Measurements from ENCODE around the gene RIPOR3.

Gene RIPOR3

DNA sequence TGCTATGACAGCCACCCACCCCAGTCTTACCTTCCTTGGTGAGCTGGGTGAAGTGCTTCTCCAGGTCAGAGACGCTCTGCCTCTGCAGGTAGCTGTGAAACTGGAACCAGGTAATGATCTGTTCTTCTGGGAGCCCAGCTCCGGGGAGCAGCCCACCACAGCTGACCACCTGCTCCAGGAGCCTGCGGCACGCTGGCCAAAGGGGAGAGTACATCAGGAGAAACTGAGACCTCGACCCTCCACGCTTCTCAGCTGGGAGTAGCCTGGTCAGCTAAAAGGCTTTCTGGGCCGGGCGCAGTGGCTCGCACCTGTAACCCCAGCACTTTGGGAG is 98.4 kb downstream of the RIPOR3 start:
- FAIRE-seq: no peak

DNA sequence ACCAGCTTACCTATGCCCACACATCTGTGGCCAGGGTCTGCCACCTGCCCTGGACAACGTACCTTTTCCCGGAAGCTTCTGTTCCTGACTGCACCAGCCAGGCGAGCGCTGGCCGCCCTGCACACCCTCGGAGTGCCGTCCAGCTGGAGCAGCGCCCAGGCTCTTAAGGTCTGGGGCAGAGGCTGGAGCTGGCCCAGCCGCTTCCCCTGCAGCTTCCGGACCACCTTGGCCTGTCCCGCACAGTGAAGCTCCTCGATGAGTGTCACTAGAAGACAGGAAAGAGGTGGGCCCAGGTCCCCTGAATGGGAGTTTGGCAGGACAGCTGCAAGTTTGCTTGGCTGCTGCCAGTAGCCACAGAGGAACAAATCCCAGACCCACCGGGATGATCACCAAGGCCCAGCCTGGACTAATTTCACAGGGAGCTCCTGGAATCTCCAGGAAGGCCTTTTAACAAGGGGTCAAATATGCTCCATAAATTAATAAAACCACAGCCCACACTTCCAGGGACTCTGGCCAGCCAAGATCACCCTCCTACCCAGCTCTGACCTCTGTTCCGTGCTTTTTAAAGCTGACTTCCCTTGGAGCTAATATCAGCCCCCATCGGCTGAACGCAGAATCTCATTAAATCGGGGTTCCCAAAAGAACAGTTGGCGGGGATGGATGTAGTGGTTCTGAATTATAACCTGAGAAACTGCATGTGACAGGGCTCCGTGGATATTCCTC is 98.9 kb downstream of the RIPOR3 start:
- no peak for DNase-seq (ENCODE audit: insufficient read length, low spot score)

More for the DNA sequence above, 98.4 kb downstream of the RIPOR3 start:
- DNase-seq (ENCODE audit: insufficient read length, low spot score): no peak

DNA sequence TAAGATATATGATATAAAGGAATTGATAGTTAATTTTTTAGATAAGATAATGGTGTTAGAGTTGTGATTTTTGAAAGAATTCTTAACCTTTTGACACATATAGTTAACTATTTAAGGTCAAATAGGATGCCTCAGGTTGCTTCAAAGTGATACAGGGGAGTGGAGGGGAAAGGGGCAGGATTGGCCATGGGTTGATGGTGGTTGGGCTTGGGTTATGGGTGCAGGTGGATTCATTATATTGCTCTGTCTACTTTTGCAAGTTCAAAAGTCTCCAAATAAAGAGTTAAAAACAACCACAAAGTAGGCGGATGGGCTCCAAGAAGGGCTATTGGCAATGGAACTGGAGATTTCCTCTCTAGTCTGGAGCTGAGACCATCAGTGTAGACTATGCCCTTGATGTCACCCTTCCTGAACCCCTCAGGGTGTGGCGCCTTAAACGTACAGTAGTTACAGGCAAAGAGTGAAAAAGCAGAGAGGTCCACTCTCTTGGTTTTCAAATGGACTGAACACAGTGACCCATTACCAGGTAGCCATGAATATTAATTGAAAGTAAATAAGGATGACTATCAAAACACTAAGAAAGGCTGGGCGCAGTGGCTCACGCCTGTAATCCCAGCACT is 100.0 kb downstream of the RIPOR3 start:
- peak; percentile 16 for FAIRE-seq
- no peak for DNase-seq (ENCODE audit: insufficient read length, low spot score)

More for the DNA sequence above, 98.9 kb downstream of the RIPOR3 start:
- FAIRE-seq: peak; percentile 65

DNA sequence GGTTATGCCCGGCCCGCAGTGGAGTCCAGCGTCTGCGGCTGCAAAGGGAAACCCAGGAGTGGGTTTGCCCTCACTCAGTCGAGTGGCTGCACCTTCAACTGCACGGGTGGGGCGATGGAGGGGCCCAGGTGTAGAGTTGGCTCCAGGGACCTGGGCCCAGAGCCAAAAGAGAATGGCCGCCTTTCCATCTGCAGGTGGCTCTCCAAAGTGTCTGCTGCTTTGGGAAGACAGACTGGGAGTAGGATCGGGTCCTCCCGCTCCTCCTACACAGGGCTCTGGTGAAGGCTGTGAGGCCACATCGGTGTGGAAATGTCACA is 101.0 kb downstream of the RIPOR3 start:
- FAIRE-seq (no peak), DNase-seq (ENCODE audit: insufficient read length, low spot score) (no peak)

DNA sequence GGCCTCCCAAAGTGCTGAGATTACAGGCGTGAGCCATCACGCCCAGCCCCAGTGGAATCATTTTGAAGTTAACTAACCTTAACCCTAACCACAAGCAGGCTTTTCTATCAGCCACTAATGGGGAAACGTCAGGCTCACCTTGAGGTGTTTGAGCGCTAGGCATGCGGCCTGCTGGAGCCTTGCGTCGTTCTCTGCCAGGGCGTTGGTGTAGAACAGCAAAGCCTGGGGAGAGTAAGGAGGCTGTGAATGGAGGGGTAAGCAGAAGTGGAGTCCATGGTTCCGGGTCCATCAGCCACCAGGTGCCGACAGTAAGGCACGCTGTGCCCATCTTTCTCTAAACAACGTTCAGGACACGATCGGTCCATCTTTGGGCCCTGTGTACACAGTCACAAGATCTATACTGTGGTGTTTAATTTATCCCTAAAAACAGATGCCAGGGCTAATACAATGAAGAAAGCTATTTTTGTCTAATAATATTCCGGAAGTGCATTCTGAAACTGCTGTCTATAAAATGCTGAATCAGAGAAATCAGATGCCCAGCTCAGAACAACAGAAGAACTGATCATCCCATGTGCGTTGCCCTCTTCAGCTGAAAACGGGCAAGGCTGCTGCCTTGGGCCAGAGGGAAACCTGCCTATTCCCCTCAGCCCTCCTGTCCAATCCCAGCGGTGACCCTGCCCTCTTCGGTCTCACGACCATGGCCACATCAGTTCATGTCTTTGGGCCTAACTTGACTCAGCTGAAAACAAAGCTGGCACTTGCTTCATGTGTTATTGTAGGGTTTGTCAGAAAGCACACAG is 101.6 kb downstream of the RIPOR3 start:
- FAIRE-seq: peak; percentile 75

DNA sequence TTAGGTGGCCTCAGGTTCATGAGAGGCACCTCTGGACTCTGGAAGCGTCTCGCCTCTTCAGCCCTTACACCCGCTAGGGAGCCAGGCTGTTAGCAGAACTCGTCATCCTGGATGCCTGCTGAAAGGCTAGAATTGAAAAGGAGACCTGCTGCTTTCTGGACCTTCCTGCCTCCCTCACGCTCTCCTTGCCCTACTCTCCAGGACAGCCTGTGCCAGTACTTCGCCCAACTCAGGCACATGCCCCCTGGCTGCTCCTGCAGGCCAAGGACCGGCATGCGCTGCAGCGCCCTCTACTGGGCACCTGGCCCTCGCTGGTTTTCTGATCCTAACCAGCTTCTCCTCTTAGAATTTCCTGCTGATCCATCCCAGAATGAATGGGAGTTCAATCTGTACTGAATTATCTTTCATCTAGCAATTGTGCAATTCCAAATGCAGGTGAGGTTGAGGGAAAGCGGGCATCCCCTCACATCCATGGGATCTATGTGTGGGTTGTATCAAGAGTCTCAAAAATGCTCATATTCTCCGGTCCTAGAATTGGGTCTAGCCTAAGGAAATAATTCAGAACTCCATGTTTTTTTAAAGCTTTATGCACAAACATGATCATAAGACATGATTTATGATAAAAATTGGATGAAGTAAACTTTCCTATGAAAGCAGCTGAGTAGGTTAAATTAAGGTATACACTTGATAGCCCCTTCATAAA is 103.2 kb downstream of the RIPOR3 start:
- FAIRE-seq (peak; percentile 94), DNase-seq (ENCODE audit: insufficient read length, low spot score) (peak; percentile 97)

More for the DNA sequence above, 101.6 kb downstream of the RIPOR3 start:
- no peak for DNase-seq (ENCODE audit: insufficient read length, low spot score)

DNA sequence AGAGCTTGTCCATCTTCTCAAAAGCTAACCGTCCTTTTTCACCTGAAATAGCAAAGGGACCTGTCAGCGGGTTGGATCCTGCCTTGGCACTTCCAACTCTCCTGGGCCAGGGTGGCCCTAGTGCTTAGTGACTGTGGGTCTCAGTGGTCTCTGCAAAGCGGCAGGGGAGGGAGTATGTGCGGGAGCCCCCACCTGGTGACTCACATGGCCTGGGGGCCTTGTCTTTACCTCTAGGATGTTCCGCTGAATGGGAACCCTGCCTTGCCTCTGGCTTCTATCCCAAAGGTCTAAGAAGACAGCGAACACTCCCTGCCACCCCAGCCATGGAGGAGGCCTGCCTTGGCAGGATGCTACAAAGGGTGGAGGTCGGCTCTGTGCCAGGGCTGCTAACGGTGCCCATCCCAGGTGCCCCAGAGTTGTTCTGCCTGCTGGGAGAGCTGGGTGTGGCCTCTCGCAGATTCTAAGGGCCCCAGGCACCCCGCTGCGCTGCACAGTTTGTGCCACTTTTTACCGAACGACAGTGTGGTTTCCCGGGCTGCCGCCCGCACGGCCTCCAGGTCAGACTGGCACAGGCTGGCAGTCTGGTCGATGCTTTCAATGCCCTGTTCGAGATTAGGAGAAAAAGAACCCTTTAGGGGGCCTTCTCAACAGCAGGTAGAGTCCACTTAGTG is 103.9 kb downstream of the RIPOR3 start:
- no peak for FAIRE-seq
- DNase-seq (ENCODE audit: insufficient read length, low spot score): no peak

DNA sequence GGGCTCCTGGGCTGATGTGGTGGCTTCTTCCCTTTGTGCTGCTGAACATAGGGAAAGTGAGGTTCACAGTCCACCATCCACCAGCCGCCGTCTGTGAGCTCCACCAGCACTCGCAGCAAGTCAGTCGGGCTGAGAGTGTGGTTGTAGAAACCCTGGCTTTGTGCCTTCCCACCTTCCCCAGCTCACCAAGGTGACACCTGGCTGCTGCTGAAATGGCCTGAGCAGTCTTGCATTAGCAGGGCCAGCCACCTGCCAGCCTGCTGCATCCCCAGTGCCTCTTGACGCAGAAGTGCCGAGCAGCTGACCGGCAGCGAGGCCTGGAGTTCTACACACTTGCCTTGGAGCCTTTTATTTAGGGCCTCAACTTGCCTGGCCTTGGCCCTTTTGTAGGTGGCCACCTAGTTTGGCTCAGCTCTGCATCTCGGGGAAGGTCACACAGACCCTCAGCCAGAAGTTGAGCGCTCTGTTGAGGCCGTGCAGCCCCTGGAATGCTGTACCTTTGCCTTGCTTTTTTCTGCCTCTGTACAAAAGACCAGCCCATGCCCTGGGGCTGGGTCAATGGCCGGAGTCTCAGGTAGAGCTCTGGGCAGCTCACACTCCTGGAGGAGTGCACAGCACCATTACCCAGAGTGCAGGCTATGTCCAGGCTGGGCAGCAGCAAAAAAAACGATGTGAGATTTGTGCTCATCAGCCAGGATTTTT is 104.7 kb downstream of the RIPOR3 start:
- FAIRE-seq (peak; percentile 26), DNase-seq (ENCODE audit: insufficient read length, low spot score) (no peak)

DNA sequence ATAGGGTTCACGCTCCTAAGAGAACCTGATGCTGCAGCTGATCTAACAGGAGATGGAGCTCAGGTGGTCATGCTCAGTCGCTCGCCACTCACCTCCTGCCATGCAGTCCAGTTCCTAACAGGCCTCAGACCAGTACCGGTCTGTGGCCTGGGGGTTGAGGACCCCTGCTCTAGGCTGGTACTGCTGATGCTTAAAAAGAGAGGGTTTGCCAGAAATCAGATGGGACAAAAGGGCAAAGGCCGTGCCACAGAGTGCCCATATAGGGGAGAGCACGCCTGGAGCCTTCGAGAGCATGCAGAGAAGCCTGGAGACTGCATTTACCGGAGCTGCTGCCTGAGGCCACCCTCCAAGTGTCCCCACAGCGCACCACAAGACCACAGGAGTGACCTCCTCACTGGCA is 105.7 kb downstream of the RIPOR3 start:
- no peak for DNase-seq (ENCODE audit: insufficient read length, low spot score)
- peak; percentile 4 for FAIRE-seq

DNA sequence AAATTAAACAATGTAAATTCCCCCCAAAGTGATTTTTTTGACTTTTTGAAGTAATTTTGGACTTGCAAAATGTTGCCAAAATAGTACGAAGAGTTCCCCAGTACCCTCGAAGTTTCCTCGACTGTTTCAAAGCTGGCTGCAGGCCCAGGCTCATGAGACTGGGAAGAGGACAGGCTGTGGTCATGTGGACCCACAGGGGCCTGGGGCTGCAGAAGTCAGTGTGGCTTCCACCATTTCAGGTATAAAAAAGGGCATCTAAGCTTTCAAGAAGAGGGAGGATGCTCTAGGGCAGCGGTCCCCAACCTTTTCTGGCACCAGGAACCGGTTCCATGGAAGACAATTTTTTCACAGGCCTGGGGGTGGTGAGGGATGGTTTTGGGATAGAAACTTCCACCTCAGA is 106.1 kb downstream of the RIPOR3 start:
- no peak for FAIRE-seq
- DNase-seq (ENCODE audit: insufficient read length, low spot score): no peak

DNA sequence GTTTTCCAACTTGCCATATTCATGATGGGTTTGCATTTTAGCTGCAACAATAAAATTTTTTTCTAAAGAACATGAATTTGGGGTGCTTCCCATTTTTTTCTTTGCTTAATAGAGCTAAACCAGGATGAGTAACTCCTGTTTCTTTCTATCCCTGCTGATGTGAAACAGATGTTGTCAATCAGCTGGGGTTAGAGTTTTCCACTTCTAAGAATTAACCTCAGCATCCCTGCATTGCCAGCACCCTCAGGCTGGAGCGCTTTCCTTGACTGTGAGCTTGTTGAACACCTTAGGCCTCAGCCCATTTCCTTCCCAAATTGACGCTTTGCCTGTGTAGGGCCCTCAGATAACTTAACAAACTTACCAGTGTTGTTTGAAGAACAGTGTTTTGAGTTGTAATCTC is 106.7 kb downstream of the RIPOR3 start:
- no peak for DNase-seq (ENCODE audit: insufficient read length, low spot score)
- FAIRE-seq: no peak

DNA sequence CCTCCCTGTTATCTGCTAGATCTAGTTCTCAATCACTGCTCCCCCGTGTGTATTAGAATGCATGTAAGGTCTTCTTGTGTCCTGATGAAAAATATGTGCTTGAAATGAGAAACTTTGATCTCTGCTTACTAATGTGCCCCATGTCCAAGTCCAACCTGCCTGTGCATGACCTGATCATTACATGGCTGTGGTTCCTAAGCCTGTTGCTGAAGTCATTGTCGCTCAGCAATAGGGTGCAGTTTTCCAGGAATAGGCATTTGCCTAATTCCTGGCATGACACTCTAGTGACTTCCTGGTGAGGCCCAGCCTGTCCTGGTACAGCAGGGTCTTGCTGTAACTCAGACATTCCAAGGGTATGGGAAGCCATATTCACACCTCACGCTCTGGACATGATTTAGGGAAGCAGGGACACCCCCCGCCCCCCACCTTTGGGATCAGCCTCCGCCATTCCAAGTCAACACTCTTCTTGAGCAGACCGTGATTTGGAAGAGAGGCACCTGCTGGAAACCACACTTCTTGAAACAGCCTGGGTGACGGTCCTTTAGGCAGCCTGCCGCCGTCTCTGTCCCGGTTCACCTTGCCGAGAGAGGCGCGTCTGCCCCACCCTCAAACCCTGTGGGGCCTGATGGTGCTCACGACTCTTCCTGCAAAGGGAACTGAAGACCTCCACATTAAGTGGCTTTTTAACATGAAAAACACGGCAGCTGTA is 107.7 kb downstream of the RIPOR3 start:
- FAIRE-seq (peak; percentile 49), DNase-seq (ENCODE audit: insufficient read length, low spot score) (no peak)

DNA sequence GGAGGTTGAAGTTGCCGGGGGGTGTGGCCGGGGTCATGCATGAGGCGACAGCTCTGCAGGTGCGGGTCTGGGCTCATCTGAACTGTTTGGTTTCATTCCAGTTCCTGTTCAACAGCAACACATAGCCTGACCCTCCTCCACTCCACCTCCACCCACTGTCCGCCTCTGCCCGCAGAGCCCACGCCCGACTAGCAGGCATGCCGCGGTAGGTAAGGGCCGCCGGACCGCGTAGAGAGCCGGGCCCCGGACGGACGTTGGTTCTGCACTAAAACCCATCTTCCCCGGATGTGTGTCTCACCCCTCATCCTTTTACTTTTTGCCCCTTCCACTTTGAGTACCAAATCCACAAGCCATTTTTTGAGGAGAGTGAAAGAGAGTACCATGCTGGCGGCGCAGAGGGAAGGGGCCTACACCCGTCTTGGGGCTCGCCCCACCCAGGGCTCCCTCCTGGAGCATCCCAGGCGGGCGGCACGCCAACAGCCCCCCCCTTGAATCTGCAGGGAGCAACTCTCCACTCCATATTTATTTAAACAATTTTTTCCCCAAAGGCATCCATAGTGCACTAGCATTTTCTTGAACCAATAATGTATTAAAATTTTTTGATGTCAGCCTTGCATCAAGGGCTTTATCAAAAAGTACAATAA is 108.6 kb downstream of the RIPOR3 start:
- FAIRE-seq: no peak

DNA sequence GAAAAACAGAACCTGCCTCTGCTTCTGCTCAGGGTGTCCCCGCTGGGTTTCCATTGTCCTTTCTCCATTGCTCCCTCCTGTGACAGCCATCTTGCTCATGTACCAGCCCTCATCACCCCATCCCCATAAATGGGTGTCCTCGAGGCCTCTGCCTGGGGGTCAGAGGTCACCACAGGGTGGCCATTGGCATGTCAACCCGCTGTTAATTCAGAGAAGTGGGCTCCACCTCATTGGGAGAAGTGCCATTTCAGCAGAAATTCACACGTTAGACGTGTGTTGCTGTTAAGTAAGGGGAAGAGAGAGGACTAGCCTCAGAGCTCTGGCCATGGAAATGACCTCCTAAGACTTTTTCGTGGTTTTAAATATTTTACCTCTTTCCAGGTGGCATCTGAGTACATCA is 109.2 kb downstream of the RIPOR3 start:
- FAIRE-seq (peak; percentile 26), DNase-seq (ENCODE audit: insufficient read length, low spot score) (no peak)

More for the DNA sequence above, 108.6 kb downstream of the RIPOR3 start:
- DNase-seq (ENCODE audit: insufficient read length, low spot score): no peak

DNA sequence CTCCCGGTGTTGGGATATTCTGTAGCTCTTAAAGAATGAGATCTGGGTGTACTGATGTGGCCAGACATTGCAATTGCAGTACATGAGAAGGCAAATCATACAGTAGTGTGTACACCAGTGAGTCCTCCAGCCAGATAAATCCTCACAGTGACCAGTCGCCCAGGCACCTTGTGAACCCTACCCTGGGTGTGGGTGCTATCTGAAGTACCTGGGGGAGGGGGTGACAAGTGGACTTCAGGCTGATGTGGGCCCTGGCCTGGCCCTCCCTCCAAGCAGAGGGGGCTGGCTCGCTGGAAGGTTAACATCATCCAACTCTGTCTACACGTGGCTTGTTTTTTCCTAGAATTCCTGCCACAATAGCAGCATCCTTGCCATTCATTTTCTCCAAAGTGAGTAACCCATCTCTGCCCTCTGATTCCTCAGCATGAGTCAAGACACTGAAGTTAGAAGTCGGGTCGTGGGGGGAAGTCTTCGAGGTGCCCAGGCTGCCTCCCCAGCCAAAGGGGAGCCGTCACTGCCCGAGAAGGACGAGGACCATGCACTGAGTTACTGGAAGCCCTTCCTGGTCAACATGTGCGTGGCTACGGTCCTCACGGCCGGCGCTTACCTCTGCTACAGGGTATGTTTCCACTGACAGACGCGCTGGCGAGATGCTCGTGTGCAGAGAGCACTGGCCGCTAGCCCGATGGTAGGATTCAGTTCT is 110.3 kb downstream of the RIPOR3 start:
- DNase-seq (ENCODE audit: insufficient read length, low spot score) (no peak), FAIRE-seq (peak; percentile 60)

DNA sequence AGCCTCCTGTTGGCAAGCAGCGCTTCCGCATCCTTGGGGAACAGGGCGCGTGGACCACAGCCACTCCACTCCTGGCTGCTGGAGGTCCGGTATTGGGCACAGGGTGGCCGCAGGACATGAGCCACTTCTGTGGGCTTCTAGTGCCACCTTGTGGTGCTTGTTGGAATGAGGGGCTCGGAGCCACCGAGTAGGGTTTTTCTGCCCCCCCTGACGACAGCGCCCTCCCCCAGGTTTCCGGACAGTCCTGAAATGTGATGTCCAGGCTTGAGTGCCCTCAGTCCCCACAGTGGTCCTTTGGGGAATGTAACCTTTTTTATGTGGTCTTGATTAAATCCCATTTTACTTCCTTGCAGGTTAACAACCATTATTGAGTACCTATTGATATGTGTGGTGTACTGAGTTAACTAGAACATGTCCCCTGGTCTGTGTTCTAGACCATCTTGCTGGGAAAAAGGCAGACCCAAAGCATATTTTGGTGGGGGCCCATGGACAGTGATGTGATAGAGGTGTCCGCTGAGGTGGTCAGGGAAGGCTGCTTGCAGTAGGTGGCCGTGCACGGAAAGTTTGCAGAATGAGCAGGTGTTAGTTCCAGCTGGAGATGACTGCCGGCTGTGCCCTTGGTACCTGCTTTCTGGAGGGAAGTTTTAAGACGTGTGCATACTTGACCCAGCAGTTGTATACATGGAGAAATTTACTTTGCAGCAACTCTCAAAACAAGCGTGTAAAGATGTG is 111.2 kb downstream of the RIPOR3 start:
- peak; percentile 97 for DNase-seq (ENCODE audit: insufficient read length, low spot score)
- FAIRE-seq: peak; percentile 96

DNA sequence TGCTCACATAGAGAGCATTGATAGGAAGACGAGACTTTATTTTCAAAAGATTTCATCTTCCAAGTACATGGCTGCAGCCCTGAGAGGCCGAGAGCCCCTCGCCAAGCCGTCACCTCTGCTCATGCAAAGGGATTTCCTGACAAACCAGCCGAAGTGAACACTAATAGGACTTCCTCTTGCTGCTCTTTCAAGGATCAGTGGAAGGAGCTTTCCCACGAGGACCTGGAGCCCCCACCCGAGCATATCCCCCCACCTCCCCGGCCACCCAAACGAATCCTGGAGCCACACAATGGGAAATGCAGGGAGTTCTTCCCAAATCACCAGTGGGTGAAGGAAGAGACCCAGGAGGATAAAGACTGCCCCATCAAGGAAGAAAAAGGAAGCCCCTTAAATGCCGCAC is 111.8 kb downstream of the RIPOR3 start:
- FAIRE-seq: no peak
- no peak for DNase-seq (ENCODE audit: insufficient read length, low spot score)

DNA sequence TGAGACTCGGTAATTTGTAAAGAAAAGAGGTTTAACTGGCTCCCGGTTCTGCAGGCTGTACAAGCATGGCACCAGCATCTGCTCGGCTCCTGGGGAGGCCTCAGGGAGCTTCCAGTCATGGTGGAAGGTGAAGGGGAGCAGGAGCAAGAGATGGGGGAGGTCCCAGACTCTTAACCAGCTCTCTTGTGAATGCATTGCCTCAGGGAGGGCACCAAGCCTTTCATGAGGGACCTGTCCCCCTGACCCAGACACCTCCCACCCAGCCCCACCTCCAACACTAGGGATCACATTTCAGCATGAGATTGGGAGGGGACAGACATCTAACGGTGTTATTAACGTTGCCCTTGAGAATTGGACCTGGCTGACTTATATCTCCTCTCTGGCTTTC is 112.6 kb downstream of the RIPOR3 start:
- FAIRE-seq: peak; percentile 36
- DNase-seq (ENCODE audit: insufficient read length, low spot score): no peak
